Measurements from ENCODE around the gene TTLL8.
A peak's percentile ranks its signal among the peaks of the same experiment; 100 is the strongest.

TTLL8 gene

GRCh38 chr22:50101870-50102565, 43.9 kb upstream of the TTLL8 start:
- Histone ChIP-seq H3K4me3 (ENCODE audit: low read depth in 1 of 2, low read length in 1 of 2) (no peak overlapping the region), H3K36me3 (no peaks in the 10 kb centered on the region), H3K9me3 (no peaks in the 10 kb centered on the region), H3K27ac (peak overlapping the region; percentile 7), H3K4me1 (ENCODE audit: control insufficient read depth in 1 of 2, insufficient read depth in 1 of 2, low read depth in 1 of 2, low read length in 1 of 2) (peaks cover 25 to 27% of the 10 kb centered on the region in 2 experiments), H3K27me3 (no peaks in the 10 kb centered on the region)
- TF ChIP-seq, protein P1, sequence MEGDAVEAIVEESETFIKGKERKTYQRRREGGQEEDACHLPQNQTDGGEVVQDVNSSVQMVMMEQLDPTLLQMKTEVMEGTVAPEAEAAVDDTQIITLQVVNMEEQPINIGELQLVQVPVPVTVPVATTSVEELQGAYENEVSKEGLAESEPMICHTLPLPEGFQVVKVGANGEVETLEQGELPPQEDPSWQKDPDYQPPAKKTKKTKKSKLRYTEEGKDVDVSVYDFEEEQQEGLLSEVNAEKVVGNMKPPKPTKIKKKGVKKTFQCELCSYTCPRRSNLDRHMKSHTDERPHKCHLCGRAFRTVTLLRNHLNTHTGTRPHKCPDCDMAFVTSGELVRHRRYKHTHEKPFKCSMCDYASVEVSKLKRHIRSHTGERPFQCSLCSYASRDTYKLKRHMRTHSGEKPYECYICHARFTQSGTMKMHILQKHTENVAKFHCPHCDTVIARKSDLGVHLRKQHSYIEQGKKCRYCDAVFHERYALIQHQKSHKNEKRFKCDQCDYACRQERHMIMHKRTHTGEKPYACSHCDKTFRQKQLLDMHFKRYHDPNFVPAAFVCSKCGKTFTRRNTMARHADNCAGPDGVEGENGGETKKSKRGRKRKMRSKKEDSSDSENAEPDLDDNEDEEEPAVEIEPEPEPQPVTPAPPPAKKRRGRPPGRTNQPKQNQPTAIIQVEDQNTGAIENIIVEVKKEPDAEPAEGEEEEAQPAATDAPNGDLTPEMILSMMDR (IDR thresholded peaks at IDR 0.05) = no peak

DNA sequence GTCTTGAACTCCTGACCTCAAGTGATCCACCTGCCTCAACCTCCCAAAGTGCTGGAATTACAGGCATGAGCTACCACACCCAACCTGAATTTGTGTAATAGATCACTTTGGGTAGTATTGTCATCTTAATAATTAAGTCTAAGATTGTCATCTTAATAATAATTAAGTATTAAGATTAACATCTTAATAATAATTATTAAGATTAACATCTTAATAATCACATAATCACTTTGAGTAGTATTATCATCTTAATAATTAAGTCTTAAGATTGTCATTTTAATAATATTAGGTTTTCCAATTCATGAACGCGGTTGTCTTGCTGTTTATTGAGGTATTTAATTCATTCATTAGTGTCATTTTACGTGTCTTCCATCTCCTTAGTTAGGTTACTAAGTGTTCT, 40.0 kb upstream of the TTLL8 start:
- Histone ChIP-seq H3K27ac (no peak overlapping the region), H3K27me3 (no peaks in the 10 kb centered on the region), H3K4me3 (ENCODE audit: low read depth in 1 of 2, low read length in 1 of 2) (no peak overlapping the region), H3K36me3 (no peaks in the 10 kb centered on the region), H3K9me3 (no peaks in the 10 kb centered on the region), H3K4me1 (ENCODE audit: control insufficient read depth in 1 of 2, insufficient read depth in 1 of 2, low read depth in 1 of 2, low read length in 1 of 2) (peaks cover 20 to 21% of the 10 kb centered on the region in 2 experiments)
- TF ChIP-seq, protein P1 (IDR thresholded peaks at IDR 0.05) = no peak

GRCh38 chr22:50092342-50092741, 34.2 kb upstream of the TTLL8 start:
- Histone ChIP-seq H3K27ac (no peak overlapping the region), H3K9me3 (peaks cover 3% of the 10 kb centered on the region), H3K4me1 (ENCODE audit: control insufficient read depth in 1 of 2, insufficient read depth in 1 of 2, low read depth in 1 of 2, low read length in 1 of 2) (no peaks in the 10 kb centered on the region), H3K4me3 (ENCODE audit: low read depth in 1 of 2, low read length in 1 of 2) (no peak overlapping the region), H3K36me3 (no peaks in the 10 kb centered on the region), H3K27me3 (no peaks in the 10 kb centered on the region)
- TF ChIP-seq, protein P1 (IDR thresholded peaks at IDR 0.05) = no peak

GRCh38 chr22:50091092-50091768, 33.1 kb upstream of the TTLL8 start:
- Histone ChIP-seq H3K4me1 (ENCODE audit: control insufficient read depth in 1 of 2, insufficient read depth in 1 of 2, low read depth in 1 of 2, low read length in 1 of 2) (no peaks in the 10 kb centered on the region), H3K9me3 (peaks cover 11% of the 10 kb centered on the region), H3K36me3 (no peaks in the 10 kb centered on the region), H3K27ac (no peak overlapping the region), H3K27me3 (no peaks in the 10 kb centered on the region), H3K4me3 (ENCODE audit: low read depth in 1 of 2, low read length in 1 of 2) (no peak overlapping the region)
- TF ChIP-seq, protein P1 (IDR thresholded peaks at IDR 0.05) = no peak

DNA sequence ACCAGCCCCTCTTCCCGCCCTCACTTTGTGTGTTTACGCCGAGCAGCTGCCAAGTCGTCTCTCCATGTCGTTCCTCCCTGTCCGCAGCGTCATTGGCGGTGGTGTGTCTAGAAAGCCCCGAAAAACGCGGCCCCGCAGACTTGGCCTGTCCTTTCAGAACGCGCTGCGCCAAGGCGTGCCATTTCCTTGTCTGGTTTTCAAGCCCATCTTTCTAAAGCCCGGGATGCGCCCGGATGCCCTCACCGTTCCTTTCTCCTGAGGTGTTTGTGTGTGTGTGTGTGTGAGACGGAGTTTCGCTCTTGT, 32.3 kb upstream of the TTLL8 start:
- TF ChIP-seq, protein P1 (IDR thresholded peaks at IDR 0.05) = no peak
- H3K36me3 ChIP-seq = no peaks in the 10 kb centered on the region
- no peaks in the 10 kb centered on the region for H3K27me3 ChIP-seq

More for the DNA sequence above, 32.3 kb upstream of the TTLL8 start:
- Histone ChIP-seq H3K4me3 (ENCODE audit: low read depth in 1 of 2, low read length in 1 of 2) (peak overlapping the region in 1 of 2 experiments; percentile 35), H3K27ac (no peak overlapping the region), H3K4me1 (ENCODE audit: control insufficient read depth in 1 of 2, insufficient read depth in 1 of 2, low read depth in 1 of 2, low read length in 1 of 2) (no peaks in the 10 kb centered on the region), H3K9me3 (peaks cover 11% of the 10 kb centered on the region)
